ENCODE data around the gene DNAI7. TPM values are rescaled to one million over a fixed set of nuclear protein-coding genes. Genes with fewer than 3 reads are reported as not detected.

The DNAI7 gene
- total RNA-seq, 1 experiment from 2014 or later, result 0.33 TPM

- no peaks in the 10 kb centered on the region for H3K9me3 Mint-ChIP-seq (ENCODE audit: low read depth, unreplicated experiment)
- no TSS peak for BruUV-seq (replicated peaks)
- H3K27me3 Mint-ChIP-seq (ENCODE audit: unreplicated experiment), result no peaks in the 10 kb centered on the region
- H3K36me3 Mint-ChIP-seq (ENCODE audit: insufficient read depth, unreplicated experiment), result no peaks in the 10 kb centered on the region
- H3K27ac Mint-ChIP-seq (ENCODE audit: unreplicated experiment), result no peak overlapping the region
- intact Hi-C loops (cut with micrococcal nuclease; ENCODE audit: unreplicated experiment), result no loop called here
- no peak for DNase-seq
- H3K4me1 Mint-ChIP-seq (ENCODE audit: low read depth, unreplicated experiment), result no peaks in the 10 kb centered on the region
- CTCF ChIA-PET, result interaction anchor here (2.1 kb wide), 1 partner anchor 231 kb away, joined by 10 read pairs; no protein-coding TSS in a partner anchor
- H3K4me3 Mint-ChIP-seq (ENCODE audit: low read depth, unreplicated experiment), result no peak overlapping the region
- no peak for TF ChIP-seq CTCF (IDR thresholded peaks at IDR 0.05; ENCODE audit: unreplicated experiment)
These were observed 38.9 kb downstream of the DNAI7 start for GRCh38 chr12:25156061-25156460.

- H3K4me3 Mint-ChIP-seq (ENCODE audit: low read depth, unreplicated experiment), result no peak overlapping the region
- peak; percentile 47 for TF ChIP-seq CTCF (IDR thresholded peaks at IDR 0.05; ENCODE audit: unreplicated experiment)
- no peaks in the 10 kb centered on the region for H3K27me3 Mint-ChIP-seq (ENCODE audit: unreplicated experiment)
- DNase-seq, result peak; percentile 4
- BruUV-seq (replicated peaks), result no TSS peak
- H3K36me3 Mint-ChIP-seq (ENCODE audit: insufficient read depth, unreplicated experiment), result no peaks in the 10 kb centered on the region
- no peaks in the 10 kb centered on the region for H3K4me1 Mint-ChIP-seq (ENCODE audit: low read depth, unreplicated experiment)
- intact Hi-C loops (cut with micrococcal nuclease; ENCODE audit: unreplicated experiment), result loop anchor here (1.0 kb wide), 2 partner anchors 164 to 232 kb away; no protein-coding TSS in a partner anchor
- no peaks in the 10 kb centered on the region for H3K9me3 Mint-ChIP-seq (ENCODE audit: low read depth, unreplicated experiment)
- H3K27ac Mint-ChIP-seq (ENCODE audit: unreplicated experiment), result no peak overlapping the region
- CTCF ChIA-PET, result interaction anchor here (0.5 to 2.1 kb wide), 5 partner anchors 39 to 1764 kb away, joined by 3 to 10 read pairs (median 4); partner anchors contain the start of genes DNAI7 and ETFRF1
These were observed 39.9 kb downstream of the DNAI7 start for GRCh38 chr12:25155022-25155576.

DNA sequence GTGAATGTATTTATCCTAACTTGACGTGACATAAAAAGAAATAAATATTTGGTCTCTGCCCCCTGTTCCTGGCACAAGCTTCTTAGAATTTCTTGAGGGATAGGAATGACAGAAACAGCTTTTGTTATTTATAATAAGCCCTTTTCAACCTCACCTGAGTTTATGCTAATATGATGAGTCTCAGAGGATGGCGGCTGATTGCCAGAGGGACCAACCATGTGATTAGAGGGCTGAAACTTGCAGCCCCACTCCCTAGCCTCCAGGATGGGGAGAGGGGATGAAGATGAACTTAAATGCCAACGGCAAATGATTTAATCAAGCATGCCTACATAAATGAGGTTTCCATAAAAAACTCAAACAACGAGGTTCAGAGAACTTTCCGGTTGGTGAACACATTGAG, 42.9 kb downstream of the DNAI7 start:
- no peaks in the 10 kb centered on the region for H3K4me1 Mint-ChIP-seq (ENCODE audit: low read depth, unreplicated experiment)
- no TSS peak for BruUV-seq (replicated peaks)
- no peaks in the 10 kb centered on the region for H3K36me3 Mint-ChIP-seq (ENCODE audit: insufficient read depth, unreplicated experiment)
- H3K27me3 Mint-ChIP-seq (ENCODE audit: unreplicated experiment), result no peaks in the 10 kb centered on the region
- no peak for TF ChIP-seq CTCF (IDR thresholded peaks at IDR 0.05; ENCODE audit: unreplicated experiment)
- no peak overlapping the region for H3K27ac Mint-ChIP-seq (ENCODE audit: unreplicated experiment)
- no peaks in the 10 kb centered on the region for H3K9me3 Mint-ChIP-seq (ENCODE audit: low read depth, unreplicated experiment)
- no peak overlapping the region for H3K4me3 Mint-ChIP-seq (ENCODE audit: low read depth, unreplicated experiment)
- intact Hi-C loops (cut with micrococcal nuclease; ENCODE audit: unreplicated experiment), result no loop called here
- DNase-seq, result no peak
- CTCF ChIA-PET, result no interaction called here

DNA sequence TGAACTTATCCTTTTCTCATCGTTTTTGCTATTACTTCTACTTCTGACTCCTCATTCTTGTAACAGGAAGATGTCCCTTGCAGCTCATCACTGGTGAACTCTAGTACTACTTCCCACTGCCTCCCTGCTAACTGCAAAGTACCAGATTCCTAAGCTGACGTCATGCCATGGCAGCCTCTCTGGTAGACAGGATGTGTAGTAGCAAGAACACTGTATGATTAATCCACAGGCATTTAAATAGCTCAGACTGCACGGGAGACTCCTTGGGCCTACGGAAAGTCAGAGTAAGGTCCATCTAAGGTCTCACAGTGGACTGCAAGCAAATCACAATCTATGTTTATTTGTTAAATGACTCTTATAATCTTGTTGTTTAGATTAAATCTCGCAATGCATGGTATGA, 43.5 kb downstream of the DNAI7 start:
- no peaks in the 10 kb centered on the region for H3K27me3 Mint-ChIP-seq (ENCODE audit: unreplicated experiment)
- intact Hi-C loops (cut with micrococcal nuclease; ENCODE audit: unreplicated experiment), result no loop called here
- no peak for TF ChIP-seq CTCF (IDR thresholded peaks at IDR 0.05; ENCODE audit: unreplicated experiment)
- BruUV-seq (replicated peaks), result no TSS peak
- H3K27ac Mint-ChIP-seq (ENCODE audit: unreplicated experiment), result no peak overlapping the region
- H3K4me3 Mint-ChIP-seq (ENCODE audit: low read depth, unreplicated experiment), result no peak overlapping the region
- H3K4me1 Mint-ChIP-seq (ENCODE audit: low read depth, unreplicated experiment), result no peaks in the 10 kb centered on the region
- H3K9me3 Mint-ChIP-seq (ENCODE audit: low read depth, unreplicated experiment), result no peaks in the 10 kb centered on the region
- no peaks in the 10 kb centered on the region for H3K36me3 Mint-ChIP-seq (ENCODE audit: insufficient read depth, unreplicated experiment)
- DNase-seq, result peak; percentile 7
- CTCF ChIA-PET, result interaction anchor here (0.9 kb wide), 1 partner anchor 236 kb away, joined by 3 read pairs; no protein-coding TSS in a partner anchor

Measured in Calu3 (cell line).